Measurements from ENCODE around the gene SPI1. TPM values are rescaled to one million over a fixed set of nuclear protein-coding genes. Genes with fewer than 3 reads are reported as not detected.
"Not testable (repeated sequence)": the region's sequence is repeated elsewhere in the genome, so short reads cannot be mapped to it uniquely, and the experiment has no call there.

Gene SPI1
- total RNA-seq, 1 experiment from 2014 or later: not detected

GRCh38 chr11:47326198-47326597 lies 52.1 kb downstream of the SPI1 start:
- DNase-seq (ENCODE audit: low read depth): no peak

- no peak for DNase-seq (ENCODE audit: low read depth)
These were observed 52.9 kb downstream of the SPI1 start for GRCh38 chr11:47325271-47326041.

DNA sequence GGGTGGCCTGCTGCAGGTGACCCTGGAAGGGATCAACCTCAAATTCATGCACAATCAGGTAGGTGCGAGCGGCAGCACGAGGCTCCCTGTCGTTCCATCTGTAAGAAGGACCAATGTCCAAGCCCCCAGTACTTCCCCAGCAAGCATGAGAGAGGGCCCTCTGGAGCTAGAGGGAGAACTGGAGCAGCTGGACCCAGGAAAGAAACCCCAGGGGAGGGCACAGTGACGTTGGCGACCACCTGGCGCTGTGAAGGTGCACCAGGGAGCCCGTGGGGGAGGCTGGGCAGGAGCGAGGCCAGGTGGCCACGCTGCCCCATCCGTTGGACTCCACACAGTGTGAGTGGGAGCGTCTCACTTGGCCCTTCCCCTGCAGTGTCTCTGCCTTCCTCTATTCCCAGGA lies 53.8 kb downstream of the SPI1 start:
- no peak for DNase-seq (ENCODE audit: low read depth)

DNA sequence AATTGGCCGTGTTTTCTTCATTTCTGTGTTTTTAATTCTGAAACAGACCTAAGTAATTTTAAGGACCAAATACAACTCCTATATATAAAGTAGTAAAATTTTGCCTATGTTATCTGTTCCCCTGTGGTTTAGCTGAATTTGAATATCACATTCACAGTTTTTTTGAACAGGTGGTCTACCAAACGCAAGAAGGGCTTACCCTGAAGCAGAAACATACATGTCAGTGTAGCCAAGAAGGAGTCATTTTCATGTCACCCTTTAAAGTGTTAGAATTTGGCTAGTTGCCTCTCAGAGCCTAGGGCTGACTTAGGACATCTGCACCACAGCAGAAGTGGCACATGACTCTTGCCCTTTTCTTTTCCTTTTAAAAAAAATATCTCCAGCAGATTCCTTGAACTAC lies 60.2 kb downstream of the SPI1 start:
- DNase-seq (ENCODE audit: low read depth): no peak

GRCh38 chr11:47317064-47317828 lies 61.1 kb downstream of the SPI1 start:
- no peak for DNase-seq (ENCODE audit: low read depth)

DNA sequence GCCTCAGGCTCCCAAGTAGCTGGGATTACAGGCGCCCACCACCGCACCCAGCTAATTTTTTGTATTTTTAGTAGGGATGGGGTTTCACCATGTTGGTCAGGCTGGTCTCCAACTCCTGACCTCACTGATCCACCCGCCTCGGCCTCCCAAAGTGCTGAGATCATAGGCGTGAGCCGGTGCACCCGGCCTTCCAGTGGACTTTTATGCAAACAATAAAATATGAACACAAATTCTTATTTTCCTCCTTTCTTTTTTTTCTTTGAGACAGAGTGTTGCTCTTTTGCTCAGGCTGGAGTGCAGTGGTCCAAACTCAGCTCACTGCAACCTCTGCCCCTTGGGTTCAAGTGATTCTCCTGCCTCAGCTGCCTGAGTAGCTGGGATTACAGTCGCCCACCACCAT lies 61.8 kb downstream of the SPI1 start:
- DNase-seq (ENCODE audit: low read depth): not testable (repeated sequence)

- no peak for DNase-seq (ENCODE audit: low read depth)
These were observed 63.4 kb downstream of the SPI1 start for GRCh38 chr11:47314992-47315391.

DNA sequence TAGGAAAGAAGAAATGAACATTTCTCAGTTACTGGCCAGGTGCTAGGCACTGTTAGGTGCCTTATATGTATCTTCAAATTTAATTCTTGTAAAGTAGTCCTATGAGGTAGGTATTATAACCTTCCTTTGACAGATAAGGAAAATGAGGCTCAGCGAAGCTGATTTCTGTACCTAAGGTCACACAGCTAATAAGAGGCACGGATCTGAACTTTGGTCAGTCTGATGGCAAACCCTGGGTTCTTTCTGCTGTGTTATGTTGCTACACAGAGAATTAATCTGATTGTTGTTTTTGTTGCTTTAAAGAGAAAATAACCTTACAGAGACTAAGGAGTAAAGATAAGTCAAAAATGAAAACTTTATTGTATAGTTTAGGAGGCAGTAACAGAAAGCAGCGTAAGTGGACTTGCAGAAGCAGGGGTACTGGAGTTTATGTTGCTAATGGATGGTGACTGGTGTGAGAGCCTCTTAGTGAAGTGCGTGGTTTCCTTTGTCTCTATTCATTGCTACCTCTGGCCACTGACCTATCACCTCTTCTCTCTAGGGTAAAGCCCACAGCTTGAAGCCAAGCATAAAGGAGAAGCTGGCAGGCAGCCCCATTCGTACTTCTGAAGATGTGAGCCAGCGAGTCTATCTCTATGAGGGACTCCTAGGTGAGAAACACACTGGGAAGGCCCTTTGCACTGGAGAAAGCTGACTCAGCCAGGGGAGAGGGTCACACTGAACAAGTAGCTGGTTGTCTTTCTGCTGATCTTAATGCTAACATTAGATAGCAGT lies 70.1 kb downstream of the SPI1 start:
- DNase-seq (ENCODE audit: low read depth): no peak

DNA sequence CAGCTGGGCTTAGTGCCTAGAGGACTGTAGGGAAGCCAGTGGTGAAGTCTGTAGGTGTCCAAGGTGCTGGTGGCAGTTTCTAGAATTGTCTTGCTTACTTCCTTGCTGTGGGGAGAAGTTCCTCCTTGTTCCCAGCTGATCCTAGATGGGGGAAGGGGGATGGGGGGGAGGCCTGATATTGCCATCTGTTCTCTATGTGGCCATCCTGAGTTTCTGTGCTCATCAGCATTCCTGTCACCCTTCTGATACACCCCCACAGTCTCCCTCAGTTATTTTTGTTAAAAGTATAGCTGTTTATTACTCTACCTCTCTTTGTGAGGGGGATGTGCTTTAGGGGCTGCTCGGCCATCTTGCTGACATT lies 71.9 kb downstream of the SPI1 start:
- DNase-seq (ENCODE audit: low read depth): no peak

DNA sequence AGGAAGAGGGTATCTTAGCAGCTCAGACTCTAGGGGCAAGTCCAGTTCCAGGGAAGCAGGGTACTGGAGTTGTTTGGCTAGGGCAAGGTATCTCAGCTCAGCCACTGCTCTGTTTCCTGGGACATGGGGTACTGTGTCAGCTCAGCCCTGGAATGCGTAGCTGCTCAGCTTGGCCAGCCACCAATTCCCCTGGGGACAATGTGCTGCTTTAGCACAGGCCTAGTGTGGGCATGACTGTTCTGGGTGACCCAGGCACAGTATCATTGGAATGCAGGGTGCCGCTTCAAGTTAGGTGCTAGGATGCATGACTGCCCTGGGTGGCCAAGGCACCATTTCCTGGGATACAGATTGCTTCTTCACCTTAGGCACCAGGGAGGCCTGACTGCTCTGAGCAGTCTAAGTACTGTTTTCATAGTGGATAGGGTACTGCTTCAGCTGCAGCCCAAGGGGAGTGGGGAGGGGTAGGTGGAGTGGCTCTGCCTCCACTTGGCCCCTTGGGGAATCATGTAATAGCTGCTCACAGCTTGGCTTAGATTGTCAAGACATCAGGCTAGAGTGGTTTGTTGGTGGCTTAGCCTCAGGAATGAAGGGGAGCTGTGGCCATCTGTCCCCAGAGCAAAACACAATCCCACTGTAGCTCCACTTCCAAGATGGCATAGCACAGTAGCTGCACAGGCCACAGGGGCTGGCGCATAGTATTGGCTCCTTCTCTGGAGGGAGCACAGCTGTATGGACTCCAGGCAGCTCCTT lies 72.4 kb downstream of the SPI1 start:
- no peak for DNase-seq (ENCODE audit: low read depth)

Other genes starting within 250 kb of the SPI1 start
- 83.8 and 92.1 TPM in 2 replicates for gene ARFGAP2, start 201.7 kb downstream of the SPI1 start, total RNA-seq (2014; rRNA removed; shearing (Covaris generic))
- gene PACSIN3, start 192.1 kb downstream of the SPI1 start, total RNA-seq (2014; rRNA removed; shearing (Covaris generic)): 32.5 and 38.2 TPM in 2 replicates
- 19.4 and 23.1 TPM in 2 replicates for gene DDB2, start 163.6 kb downstream of the SPI1 start, total RNA-seq (2014; rRNA removed; shearing (Covaris generic))
- 18.2 and 33.8 TPM in 2 replicates for gene ACP2, start 129.7 kb downstream of the SPI1 start, total RNA-seq (2014; rRNA removed; shearing (Covaris generic))
- gene NR1H3, start 120.6 kb downstream of the SPI1 start, total RNA-seq (2014; rRNA removed; shearing (Covaris generic)): 2.2 and 2.3 TPM in 2 replicates
- gene MADD, start 108.4 kb downstream of the SPI1 start, total RNA-seq (2014; rRNA removed; shearing (Covaris generic)): 15.9 and 17.0 TPM in 2 replicates
- gene MYBPC3, start 25.8 kb downstream of the SPI1 start, total RNA-seq (2014; rRNA removed; shearing (Covaris generic)): not detected in 2 replicates
- 29.8 and 50.5 TPM in 2 replicates for gene SLC39A13, start 30.0 kb upstream of the SPI1 start, total RNA-seq (2014; rRNA removed; shearing (Covaris generic))
- 272 and 370 TPM in 2 replicates for gene PSMC3, start 47.9 kb upstream of the SPI1 start, total RNA-seq (2014; rRNA removed; shearing (Covaris generic))
- not detected in 2 replicates for gene RAPSN, start 70.6 kb upstream of the SPI1 start, total RNA-seq (2014; rRNA removed; shearing (Covaris generic))
- 59.9 and 62.5 TPM in 2 replicates for gene CELF1, start 174.6 kb upstream of the SPI1 start, total RNA-seq (2014; rRNA removed; shearing (Covaris generic))
- 62.2 and 81.9 TPM in 2 replicates for gene PTPMT1, start 187.1 kb upstream of the SPI1 start, total RNA-seq (2014; rRNA removed; shearing (Covaris generic))
- gene KBTBD4, start 200.4 kb upstream of the SPI1 start, total RNA-seq (2014; rRNA removed; shearing (Covaris generic)): 21.3 and 26.9 TPM in 2 replicates
- gene NDUFS3, start 200.5 kb upstream of the SPI1 start, total RNA-seq (2014; rRNA removed; shearing (Covaris generic)): 137 and 253 TPM in 2 replicates
- not detected in 2 replicates for gene FAM180B, start 208.1 kb upstream of the SPI1 start, total RNA-seq (2014; rRNA removed; shearing (Covaris generic))
- not detected in 2 replicates for gene C1QTNF4, start 215.9 kb upstream of the SPI1 start, total RNA-seq (2014; rRNA removed; shearing (Covaris generic))